GM19240 (cell line): ENCODE measurements around the gene FOXB2.
"Not testable (repeated sequence)": the region's sequence is repeated elsewhere in the genome, so short reads cannot be mapped to it uniquely, and the experiment has no call there.

Source experiments
- DNase-seq: peaks from one replicate; pipeline ENCODE4 v3.0.0; 2011; ENCODE audit warnings: low spot score; ENCODE audit not compliant: insufficient read length

Gene FOXB2

DNA sequence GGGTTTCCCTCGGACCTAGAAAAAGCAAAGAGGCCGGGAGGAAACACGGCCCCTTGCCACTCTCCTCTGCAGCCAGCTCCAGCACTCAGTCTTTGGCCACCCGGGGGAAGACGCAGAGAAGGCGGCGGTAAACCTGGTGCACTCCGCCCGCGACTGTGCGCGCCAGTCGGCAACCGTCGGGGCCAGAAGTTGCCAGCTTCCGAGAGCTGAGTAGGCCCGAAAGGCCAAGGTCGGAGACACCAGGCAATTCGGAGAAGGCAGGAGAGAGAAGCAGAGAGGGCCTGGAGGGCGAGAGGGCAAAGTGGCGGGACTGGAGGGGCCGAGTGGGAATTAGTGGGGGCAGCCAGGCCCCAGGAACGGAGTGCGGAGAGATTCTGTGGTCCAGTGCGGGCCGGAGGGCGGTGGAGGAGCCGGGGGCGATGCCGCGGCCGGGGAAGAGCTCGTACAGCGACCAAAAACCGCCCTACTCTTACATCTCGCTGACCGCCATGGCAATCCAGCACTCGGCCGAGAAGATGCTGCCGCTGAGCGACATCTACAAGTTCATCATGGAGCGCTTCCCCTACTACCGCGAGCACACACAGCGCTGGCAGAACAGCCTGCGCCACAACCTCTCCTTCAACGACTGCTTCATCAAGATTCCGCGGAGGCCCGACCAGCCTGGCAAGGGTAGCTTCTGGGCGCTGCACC, at the start of gene FOXB2:
Gene FOXB2 (plus strand): TSS at position 420 of the 690 bp plus-strand sequence. CDS start 0 bp downstream, at position 420.
- DNase-seq = no peak

DNA sequence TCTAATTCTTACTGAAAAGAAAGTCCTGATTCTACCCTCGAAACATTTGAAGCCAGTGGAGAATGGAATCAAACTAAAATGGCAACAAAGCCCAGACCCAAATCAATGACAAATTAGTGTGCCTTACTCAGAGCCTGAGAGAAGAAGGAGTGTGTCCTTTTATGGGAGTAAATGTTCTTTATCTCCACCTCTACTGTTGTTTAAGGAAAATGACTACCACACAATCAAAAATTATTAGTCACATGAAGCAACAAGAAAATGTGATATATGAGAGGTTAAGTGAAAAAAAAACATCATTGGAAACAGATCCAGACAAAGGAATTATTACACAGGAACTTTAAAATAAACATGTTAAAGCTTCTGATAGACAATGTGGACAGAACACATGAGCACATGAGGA, 49.7 kb upstream of the FOXB2 start:
- no peak for DNase-seq

DNA sequence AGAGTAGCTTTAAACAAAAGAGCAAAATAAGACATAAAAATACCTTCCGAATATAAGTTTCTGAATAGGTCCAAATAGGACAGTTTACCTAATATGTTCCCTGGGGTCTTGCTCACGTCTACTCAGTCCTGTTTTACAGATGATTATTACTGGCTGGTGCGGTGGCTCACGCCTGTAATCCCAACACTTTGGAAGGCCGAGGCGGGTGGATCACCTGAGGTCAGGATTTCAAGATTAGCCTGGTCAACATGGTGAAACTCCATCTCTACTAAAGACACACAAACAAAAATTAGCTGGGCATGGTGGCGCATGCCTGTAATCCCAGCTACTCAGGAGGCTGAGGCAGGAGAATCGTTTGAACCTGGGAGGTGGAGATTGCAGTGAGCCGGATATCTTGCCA, 40.6 kb upstream of the FOXB2 start:
- not testable (repeated sequence) for DNase-seq

DNA sequence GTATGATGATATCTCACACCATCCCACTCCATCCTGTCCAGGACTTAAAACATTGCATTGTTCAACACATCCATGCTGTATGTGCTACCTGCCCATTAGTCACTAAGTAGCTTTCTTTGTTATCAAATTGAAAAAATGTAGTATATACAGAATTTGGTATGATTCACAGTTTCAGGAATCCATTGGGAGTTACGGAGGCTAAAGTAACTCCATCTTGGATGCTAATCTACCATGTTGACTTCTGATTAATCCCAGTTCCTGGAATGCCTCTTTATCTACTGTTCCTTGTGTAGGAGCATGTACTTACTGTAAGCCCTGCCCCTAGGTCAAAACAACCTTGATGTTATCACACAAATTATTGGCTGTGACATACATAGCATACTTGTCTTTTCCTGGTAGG, 38.9 kb upstream of the FOXB2 start:
- no peak for DNase-seq

DNA sequence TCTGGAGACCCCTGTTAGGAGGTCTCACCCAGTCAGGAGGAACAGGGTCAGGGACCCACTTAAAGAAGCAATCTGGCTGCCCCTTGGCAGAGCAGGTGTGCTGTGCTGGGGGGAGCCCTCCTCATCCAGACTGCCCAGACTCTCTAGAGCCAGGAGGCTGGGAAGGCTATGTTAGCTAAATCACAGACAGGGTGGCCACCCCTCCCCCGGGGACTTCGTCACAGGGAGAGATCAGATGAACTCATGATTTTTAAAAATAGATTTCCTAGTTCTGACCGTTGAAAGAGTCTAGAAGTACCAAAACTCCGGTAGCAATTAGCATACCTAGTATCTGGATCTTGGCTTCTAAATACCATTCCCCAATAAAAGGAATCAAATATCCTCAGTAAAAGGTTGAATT, 35.0 kb upstream of the FOXB2 start:
- DNase-seq = no peak

DNA sequence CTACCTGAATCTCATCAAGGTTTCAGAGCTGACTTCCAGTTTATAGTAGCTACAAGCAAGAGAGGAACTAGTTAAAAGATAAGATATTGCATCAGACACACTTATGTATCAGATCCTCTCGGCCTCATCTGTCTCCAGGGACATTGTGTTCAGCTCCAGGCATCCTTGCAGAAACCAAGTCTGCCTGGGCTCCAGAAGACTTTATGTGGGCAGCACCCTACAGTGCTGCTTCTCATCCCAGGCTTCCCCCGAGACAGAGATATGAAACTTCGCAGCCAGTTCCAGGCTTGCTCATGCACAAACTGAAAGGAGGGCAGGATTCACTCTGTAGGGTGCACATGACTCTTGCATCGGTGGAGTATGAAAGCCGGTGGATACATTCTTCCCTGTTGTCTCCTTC, 33.9 kb upstream of the FOXB2 start:
- DNase-seq = no peak

DNA sequence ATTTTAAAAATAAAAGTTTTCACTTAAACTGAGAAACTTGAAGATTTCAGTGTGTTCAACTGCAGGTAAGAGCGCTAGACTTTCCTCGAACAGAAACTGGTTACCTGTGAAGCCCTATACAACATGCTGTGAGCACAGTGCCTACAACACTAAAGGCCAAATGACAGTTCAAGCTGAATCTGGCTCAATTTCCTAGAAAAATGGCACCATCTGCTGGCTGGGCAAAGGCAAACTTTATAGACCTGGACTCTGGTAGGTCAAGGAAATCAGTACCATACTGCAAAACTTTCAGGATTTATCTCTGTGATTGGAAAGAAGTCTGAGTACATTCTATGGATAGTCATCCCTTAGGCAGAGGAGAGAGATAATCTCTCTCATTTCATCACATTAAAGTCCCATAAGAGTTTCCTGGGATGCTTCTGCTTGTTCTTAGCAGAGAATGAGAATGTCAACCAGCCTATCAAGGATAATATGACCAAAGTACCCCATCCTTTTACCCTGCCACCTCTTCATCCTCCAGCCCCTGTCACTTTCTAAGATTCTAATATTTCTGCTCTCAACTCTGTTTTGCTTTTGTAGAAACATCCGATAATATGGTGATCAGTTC, 31.8 kb upstream of the FOXB2 start:
- no peak for DNase-seq

DNA sequence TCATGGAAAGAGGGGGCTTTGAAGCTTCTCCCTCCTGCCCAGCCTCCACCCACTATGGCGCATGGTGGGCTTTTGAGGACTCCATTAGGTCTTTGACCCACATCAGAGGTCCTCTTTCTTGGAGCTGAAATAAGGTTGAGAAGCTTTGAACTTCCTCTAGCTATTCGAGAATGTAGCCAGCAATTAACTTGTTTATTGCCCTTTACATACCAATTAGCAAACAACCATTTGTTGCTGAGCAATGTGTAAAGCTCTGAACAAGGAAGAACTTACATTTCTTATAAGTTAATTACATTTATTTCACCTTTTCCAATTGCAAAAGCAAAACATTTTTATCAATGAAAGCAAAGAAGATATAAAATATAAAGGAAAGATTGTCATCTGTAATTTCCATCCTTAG, 30.5 kb upstream of the FOXB2 start:
- DNase-seq = no peak

DNA sequence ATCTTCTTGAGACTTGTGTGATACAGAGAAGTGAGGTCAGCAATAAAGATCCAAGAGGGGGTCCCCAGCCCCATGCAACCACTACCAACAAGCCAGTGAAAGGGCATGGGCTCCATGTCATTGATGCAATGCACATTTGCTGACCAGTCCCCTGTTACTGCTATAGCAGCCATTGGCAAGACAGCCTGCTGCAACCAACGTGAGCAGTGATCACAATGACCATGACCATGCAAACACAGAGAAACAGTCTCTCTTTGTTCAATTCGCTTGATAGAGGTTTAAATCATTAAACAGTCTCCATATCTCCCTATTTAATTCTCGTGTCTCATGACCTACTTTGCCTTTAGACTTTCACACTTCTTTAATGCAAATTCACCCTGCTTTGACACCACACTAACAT, 30.0 kb upstream of the FOXB2 start:
- no peak for DNase-seq

DNA sequence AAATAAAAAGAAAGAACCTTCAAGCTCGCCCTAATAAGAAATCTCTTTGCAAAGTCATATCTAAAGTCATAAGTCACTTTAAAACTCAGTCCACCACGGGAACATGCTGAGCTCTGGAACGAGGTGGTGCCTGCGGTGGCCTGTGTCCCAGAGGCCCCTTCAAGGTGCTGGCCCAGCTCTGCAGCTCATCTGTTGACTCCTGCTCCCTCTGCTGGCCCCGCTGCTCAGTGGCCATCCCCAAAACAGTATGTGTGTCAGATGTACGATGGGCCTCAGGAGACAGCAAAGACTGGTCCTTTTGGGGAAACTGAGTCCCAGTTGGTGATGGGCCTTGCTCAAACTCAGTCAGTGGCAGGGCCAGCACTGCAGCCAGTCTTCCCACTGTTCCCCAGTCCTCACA, 22.8 kb upstream of the FOXB2 start:
- no peak for DNase-seq

DNA sequence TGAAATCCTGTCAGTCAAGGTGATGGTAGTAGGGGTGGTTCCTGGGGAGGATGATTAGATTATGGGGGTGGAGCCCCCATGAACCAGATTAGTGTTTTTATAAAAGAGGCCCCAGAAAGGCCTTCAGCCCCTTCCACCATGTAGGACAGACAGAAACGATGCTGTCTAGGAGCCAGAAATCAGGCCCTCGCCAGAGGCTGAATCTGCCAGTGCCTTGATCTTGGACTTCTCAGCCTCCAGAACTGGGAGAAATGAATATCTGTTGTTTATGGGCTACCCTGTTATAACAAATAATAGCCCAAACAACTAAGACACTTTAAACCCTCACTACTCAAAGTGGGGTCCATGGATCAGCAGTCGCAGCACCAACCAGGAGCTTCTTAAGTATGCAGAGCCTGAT, 20.2 kb upstream of the FOXB2 start:
- no peak for DNase-seq

DNA sequence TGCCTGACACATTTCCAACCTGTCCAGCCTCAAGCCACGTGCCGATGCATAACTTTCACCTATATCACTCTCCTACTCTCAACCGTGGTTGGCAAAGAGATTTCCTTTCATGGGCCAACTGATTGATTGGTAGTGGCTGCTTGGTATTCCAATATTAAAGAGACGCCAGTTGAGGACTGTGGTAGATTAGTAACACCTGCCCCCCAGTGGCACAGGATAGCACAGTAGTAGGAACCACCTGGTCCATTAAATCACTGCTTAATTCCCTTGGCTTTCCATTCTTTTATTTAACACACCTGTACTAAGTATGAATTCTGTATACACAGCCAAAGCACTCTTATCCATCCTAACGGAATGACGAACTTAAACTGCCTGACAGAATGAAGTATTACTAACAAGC, 19.1 kb upstream of the FOXB2 start:
- no peak for DNase-seq

DNA sequence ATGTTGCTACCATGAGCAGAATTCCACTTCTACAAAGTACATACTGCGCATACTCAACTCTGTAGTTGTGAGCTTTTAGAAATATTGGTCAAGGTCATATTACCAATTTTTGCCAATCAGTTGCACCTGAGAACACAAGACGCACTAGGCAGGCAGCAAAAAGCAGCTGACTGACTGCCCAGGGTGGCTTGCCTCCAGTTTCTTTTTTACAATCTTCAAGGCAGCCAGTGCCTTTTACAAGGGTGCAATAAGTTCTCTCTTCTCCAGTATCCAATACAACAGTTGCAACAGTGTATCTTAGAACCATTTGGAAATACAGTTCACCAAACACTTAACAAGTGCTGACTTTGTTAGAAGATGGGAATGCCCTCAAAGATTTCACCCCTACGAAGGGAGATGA, 16.1 kb upstream of the FOXB2 start:
- DNase-seq = no peak

DNA sequence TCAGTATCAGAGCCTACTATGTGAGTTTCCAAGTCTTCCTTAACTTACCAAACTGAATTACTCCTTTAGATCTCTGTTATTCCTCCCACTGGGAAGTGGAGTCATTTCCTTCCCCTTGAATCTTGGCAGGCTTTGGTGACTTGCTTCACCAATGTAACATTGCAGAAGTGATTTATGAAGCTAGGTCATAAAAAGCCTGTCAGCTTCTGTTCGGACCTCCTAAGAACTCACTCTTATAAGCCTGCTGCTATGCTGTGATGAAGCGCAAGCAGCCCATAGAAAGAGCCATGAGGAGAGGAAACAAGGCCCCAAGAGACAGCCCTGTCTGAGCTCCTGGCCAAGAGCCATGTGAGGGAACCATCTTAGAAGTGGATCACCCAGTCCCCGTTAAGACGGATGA, 14.2 kb upstream of the FOXB2 start:
- DNase-seq = no peak

DNA sequence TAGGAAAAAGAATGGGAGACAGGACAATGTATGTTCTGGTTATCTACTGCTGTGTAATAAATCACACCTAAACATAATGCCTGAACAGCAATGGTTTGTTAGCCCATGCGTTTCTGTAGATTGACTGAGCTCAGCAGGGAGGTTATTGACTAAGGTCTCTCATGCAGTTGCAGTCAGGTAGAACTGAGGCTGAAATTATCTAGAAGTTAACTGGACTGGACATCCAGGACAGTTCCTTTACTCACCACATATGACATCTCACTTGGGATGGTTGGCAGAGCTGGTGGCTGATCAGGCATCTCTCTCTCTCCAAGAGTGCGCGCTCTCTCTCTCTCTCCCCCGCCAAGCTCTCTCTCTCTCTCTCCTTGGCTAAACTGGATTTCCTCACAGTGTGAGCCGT, 8.9 kb upstream of the FOXB2 start:
- DNase-seq = no peak

DNA sequence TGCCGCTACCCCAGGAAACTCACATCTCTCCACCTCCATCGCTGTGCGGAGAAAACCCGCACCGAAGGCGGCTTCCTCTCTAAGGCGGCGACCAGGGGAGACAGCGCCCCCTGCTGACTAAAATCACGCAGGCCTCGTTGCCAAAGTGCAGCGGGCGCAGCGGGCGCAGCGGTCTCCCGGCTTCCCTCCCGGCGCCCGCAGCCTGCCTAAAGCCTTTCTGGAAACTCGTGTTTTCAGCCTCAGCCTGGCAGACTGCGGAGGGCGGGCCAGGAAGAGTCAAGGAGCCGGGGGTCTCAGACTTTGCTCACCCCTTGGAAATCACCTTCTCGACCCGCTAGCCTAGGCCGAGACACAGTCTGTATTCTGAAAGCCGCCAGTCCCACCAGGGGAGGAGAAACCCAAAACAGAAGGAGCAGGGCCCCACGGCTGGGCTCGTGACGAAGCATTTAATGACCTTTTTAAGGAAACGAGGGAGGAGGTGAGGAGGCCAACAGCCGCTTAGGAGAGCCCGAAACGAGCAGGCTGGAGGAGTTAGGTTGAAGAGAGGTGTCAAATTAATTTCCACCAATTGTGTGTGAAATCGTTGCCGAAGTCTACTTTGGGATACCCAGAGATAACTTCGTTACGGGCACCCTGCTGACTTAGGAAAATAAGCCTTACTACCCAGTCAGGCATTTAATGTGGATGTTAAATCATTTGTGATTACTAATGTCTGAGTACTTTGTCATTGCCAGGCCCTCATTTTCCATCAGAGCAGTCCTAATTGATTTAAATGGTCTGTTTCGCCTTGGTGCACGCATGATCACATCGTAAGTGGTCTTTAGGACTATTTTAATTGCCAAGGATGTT, 7.3 kb upstream of the FOXB2 start:
- no peak for DNase-seq

DNA sequence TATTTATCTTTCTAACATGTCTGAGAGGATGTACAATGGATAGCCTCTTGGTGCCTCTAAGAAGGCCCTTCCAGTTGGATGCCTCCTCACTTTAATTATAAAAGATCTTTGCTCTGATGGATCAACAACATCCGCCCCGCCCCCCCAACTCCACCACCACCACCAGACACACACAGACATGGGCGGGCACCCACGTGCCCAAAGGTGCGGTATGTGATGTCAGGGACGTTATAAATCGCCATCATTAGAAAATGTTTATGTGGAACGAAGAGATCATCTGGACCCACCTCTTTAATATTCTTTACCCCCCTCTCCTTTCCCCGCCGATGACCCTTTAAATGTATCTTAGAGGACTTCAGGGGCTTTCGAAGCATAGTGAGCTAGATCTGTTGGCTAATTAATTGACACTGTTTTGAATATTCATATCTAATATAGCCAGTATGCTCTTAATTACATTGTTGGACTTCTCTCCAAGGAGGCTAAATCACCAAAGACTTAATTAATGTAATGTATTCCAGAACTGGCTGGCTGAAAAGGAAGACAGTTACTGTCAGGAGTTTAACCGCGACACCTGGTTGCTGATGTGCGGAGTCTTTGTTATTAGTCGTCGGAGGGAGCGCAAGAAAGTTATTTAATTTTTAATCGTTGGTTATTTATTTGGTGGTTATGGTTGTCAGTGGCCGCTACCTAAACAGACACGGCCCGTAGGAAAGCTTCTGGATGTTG, 6.1 kb upstream of the FOXB2 start:
- DNase-seq = no peak

DNA sequence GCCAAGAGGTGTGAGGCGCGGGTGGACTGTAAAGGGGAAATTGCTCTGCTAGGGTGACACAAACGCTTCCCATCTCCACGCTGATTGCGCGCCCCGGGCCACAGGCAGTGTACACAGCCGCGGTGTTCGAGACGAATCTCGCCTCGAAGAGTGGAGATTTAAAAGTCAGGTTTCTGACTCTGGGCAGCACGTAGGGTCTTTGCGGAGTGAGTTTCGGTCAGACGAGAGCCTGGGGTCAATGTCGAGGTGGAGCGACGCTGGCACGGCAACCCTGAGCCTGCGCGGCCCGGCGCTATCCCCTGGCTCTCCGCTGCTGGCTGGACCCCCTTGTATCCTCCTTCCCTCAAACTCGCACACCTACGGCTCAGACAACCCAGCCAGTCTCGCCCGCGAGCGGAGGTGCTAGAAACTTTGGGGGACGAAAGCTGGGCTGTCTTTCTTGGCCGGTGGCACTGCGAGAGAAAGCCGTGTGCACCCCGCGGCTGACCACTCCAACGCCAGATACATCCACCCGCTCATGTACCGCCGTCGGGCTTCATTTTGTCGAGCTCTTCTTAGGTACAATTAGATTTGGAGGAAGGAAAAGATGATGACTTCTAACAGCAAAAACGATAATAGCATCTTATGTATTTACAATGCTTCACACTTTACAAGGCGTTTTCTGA, 5.4 kb upstream of the FOXB2 start:
- DNase-seq = no peak

DNA sequence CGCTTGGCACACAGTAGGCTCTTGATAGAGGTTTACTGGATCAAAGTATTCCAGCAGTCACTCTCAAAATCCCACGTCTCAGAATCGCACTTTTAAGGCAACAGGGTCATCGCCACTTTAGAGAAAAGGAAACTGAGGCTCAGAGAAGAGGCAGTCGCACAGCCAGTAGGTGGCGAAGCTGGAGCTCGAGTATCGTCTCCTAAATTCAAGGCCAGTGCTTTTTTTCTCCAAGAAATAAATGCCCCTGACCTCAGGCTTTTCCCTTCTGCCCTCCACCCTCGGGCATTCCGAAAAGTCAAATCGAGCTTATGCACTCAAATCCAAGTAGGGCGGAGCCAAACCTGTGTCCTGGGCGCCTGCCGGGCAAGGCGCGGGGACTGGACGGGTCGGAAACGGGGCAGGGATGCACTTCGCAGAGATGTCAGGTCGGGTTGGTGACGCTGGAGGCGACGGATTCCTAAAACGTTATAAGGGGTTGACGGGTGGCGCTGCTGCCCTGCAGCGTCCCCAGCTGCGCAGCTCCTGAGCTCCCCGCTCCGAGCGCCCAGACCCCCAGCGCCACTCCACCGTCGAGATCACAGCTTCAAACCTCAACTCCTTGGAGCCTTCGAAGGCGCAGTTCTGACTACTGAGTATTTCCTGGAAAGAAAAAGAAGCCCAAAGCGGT, 4.7 kb upstream of the FOXB2 start:
- no peak for DNase-seq

DNA sequence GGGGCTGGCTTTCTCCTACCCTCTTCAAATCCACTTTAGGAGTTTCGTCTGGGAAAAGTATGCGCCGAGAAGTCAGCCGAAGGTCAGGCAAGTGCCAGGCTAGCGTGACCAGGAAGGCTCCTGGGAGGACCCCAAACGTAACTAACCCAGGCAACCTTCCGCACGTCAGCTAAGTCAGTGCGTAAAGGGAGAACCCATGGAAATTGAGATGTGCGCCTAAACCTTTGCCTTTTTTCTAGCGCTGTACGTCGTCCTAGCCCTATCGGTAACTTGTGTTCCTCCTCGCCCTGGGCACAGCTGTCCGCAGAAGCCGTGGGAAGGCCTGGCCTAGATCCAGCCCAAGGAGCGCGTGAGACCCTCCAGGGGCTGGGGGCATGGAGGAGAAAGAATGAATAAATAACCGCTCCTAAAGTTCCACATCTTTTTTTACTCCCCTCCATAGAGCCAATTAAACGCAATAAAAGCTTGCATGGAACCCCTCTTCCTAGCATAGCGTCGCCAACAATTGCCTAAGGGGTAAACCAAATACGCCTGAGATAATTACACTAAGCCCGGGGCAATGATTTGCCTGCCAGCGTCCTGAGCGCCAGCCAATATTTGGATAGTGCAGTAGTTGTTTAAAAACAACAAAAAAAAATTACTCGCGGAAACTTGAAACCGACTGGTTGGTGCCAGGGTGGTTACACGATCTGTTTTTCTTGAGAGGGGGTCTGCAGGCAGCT, 4.0 kb upstream of the FOXB2 start:
- no peak for DNase-seq
